Astrocyte (in vitro differentiated cells and primary cell): ENCODE data around the gene CHD6. TPM values are rescaled to one million over a fixed set of nuclear protein-coding genes. Genes with fewer than 3 reads are reported as not detected.

ENCODE experiments used
- DNase-seq: peaks from one replicate; pipeline ENCODE4 v3.0.0-alpha.2; 2010; ENCODE audit warnings: low read depth
- FAIRE-seq: peaks from 2 replicates; lab custom pipeline; 2011; peaks lifted over from hg19 to GRCh38; lab: Jason Lieb, UNC
- H2AFZ ChIP-seq: 2 replicates; pipeline ENCODE4 v1.6.0; 2012; ENCODE audit warnings: low read depth, low read length, inconsistent platforms
- H3K27ac ChIP-seq: 2 replicates; pipeline ENCODE4 v1.5.1; 2011; ENCODE audit warnings: low read depth, low read length, inconsistent platforms
- H3K27me3 ChIP-seq: 2 replicates; pipeline ENCODE4 v1.6.0; 2011; ENCODE audit warnings: low read length, inconsistent platforms; ENCODE audit not compliant: insufficient read depth
- H3K36me3 ChIP-seq: 2 replicates; pipeline ENCODE4 v1.5.1; 2011; ENCODE audit warnings: low read length, inconsistent platforms; ENCODE audit not compliant: insufficient read depth
- H3K4me1 ChIP-seq: 2 replicates; pipeline ENCODE4 v1.5.1; 2011; ENCODE audit warnings: low read length, inconsistent platforms; ENCODE audit not compliant: insufficient read depth
- H3K4me2 ChIP-seq: 2 replicates; pipeline ENCODE4 v1.6.0; 2012; ENCODE audit warnings: low read length, inconsistent platforms
- H3K4me3 ChIP-seq: 2 replicates; pipeline ENCODE4 v1.5.1; 2011; ENCODE audit warnings: low read depth, mild to moderate bottlenecking, low read length, inconsistent platforms; ENCODE audit not compliant: insufficient read depth
- H3K79me2 ChIP-seq: 2 replicates; pipeline ENCODE4 v1.6.0; 2012; ENCODE audit warnings: mild to moderate bottlenecking, low read length, inconsistent platforms; ENCODE audit not compliant: insufficient read depth
- H3K9ac ChIP-seq: 2 replicates; pipeline ENCODE4 v1.6.0; 2012; ENCODE audit warnings: mild to moderate bottlenecking, low read length, inconsistent platforms
- H3K9me3 ChIP-seq: 2 replicates; pipeline ENCODE4 v1.5.1; 2012; ENCODE audit warnings: low read depth, mild to moderate bottlenecking, low read length, inconsistent platforms; ENCODE audit not compliant: insufficient read depth
- H4K20me1 ChIP-seq: 2 replicates; pipeline ENCODE4 v1.6.0; 2012; ENCODE audit warnings: low read length, inconsistent platforms; ENCODE audit not compliant: insufficient read depth
- H3K27ac Mint-ChIP-seq: one replicate; pipeline ENCODE4 v1.8.0; 2021; ENCODE audit warnings: mild to moderate bottlenecking, mixed read lengths; ENCODE audit not compliant: unreplicated experiment
- H3K27me3 Mint-ChIP-seq: one replicate; pipeline ENCODE4 v1.8.0; 2021; ENCODE audit warnings: low read depth, mixed read lengths; ENCODE audit not compliant: unreplicated experiment
- H3K36me3 Mint-ChIP-seq: one replicate; pipeline ENCODE4 v1.8.0; 2021; ENCODE audit warnings: low read depth, mixed read lengths; ENCODE audit not compliant: unreplicated experiment
- H3K4me1 Mint-ChIP-seq: one replicate; pipeline ENCODE4 v1.8.0; 2021; ENCODE audit warnings: low read depth, mixed read lengths; ENCODE audit not compliant: unreplicated experiment
- H3K4me3 Mint-ChIP-seq: one replicate; pipeline ENCODE4 v1.8.0; 2021; ENCODE audit warnings: mild to moderate bottlenecking, moderate library complexity, mixed read lengths; ENCODE audit not compliant: unreplicated experiment
- H3K9me3 Mint-ChIP-seq: one replicate; pipeline ENCODE4 v1.8.0; 2021; ENCODE audit warnings: mild to moderate bottlenecking, mixed read lengths; ENCODE audit not compliant: unreplicated experiment
- CTCF ChIP-seq: IDR thresholded peaks from 2 replicates; pipeline ENCODE4 v1.5.1; 2011; ENCODE audit warnings: low read depth, mild to moderate bottlenecking, inconsistent platforms, low read length, moderate library complexity; ENCODE audit not compliant: insufficient read depth
- EZH2 ChIP-seq: IDR thresholded peaks from 2 replicates; pipeline ENCODE4 v1.6.1; 2012; ENCODE audit warnings: mild to moderate bottlenecking, low read length, inconsistent platforms; ENCODE audit not compliant: insufficient read depth
- total RNA-seq: library from RNA; stranded (reverse); gene quantifications from 2 replicates; pipeline ENCODE4 v1.2.1, GENCODE V29; 2021

Gene CHD6
- total RNA-seq, 1 donor from 2014 or later: 44.7 TPM

DNA sequence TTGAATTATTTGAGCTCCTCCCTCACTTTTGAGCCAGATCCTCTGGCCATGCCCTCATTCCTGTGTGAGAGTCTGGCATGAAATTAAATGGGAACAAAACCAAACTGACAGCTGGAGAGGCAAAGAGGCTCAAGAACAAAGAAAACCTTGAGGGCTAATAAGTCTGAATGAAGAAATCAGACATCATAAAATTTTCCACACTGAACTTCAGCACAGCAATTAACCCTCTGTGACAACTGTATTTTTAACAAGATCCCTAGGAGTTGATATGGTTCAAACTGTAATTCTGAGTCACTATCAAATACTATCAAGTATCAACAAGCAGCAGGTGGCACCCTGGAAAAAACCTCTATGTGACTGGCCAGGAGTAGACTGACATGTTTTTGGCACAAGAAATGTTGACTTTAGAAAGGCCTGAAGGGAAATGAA is 142.2 kb downstream of the CHD6 start:
- Histone ChIP-seq H2AFZ (no peak overlapping the region), H3K4me2 (peak overlapping the region; percentile 5), H3K79me2 (no peaks in the 10 kb centered on the region), H3K4me1 (peaks cover 7% of the 10 kb centered on the region), H3K27ac (no peak overlapping the region), H3K36me3 (peaks cover 5% of the 10 kb centered on the region), H3K4me3 (no peak overlapping the region), H4K20me1 (peaks cover 4% of the 10 kb centered on the region), H3K9me3 (no peaks in the 10 kb centered on the region), H3K9ac (no peak overlapping the region), H3K27me3 (no peaks in the 10 kb centered on the region)
- no peak for TF ChIP-seq CTCF
- TF ChIP-seq EZH2: no peak
- no peak for FAIRE-seq
- Mint-ChIP-seq H3K36me3 (peaks cover 7% of the 10 kb centered on the region), H3K27me3 (no peaks in the 10 kb centered on the region), H3K9me3 (no peaks in the 10 kb centered on the region), H3K27ac (peak overlapping the region; percentile 50), H3K4me1 (peaks cover 32% of the 10 kb centered on the region), H3K4me3 (no peak overlapping the region)
- DNase-seq: peak; percentile 78

- H2AFZ ChIP-seq: no peak overlapping the region
- TF ChIP-seq EZH2: no peak
- no peak for TF ChIP-seq CTCF
- no peak overlapping the region for H3K4me3 Mint-ChIP-seq
These were observed 142.7 kb downstream of the CHD6 start for GRCh38 chr20:41475503-41475902.

DNA sequence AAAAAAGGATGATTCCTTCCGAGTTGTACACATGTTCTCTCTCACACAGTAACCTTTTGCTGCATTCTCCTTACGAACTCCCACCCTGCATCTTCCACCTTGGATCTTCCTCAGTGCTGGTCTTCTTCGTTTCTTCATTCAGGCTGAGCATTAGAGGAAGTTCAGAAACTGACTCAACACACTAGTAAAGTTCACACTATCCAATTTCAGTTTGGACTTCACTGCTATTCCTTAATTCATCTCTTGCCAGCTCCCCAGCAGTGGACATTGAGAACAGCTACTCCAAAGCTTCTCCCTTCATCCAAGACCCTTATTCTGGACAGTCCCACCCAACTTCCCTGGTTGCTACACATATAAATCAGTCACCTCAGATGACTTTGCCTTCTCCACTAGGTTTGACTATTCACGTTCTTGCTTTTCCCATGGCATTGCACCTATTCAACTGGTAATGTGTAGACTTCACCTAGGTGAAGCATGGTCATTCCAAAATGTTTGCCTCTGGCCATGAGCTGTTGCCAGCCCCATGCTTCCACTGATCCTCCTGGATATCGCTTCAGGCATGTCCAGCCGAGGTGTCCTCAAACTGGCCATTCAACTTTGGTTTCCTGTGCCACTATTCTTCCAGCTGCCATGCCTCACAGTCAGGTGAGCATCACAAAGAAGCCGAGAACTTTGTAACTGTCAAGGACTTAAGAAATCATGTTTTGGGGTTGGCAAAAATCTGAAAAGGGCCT is 147.6 kb downstream of the CHD6 start:
- Histone ChIP-seq H4K20me1 (peaks cover 4% of the 10 kb centered on the region), H3K9me3 (no peaks in the 10 kb centered on the region), H3K9ac (no peak overlapping the region), H3K79me2 (no peaks in the 10 kb centered on the region), H3K36me3 (peaks cover 8% of the 10 kb centered on the region), H3K4me1 (no peaks in the 10 kb centered on the region), H3K27ac (no peak overlapping the region), H3K4me3 (no peak overlapping the region), H3K27me3 (no peaks in the 10 kb centered on the region), H3K4me2 (no peak overlapping the region), H2AFZ (no peak overlapping the region)
- Mint-ChIP-seq H3K36me3 (peaks cover 20% of the 10 kb centered on the region), H3K4me1 (peaks cover 5% of the 10 kb centered on the region), H3K4me3 (no peak overlapping the region), H3K9me3 (no peaks in the 10 kb centered on the region), H3K27me3 (no peaks in the 10 kb centered on the region), H3K27ac (no peak overlapping the region)
- DNase-seq (no peak), FAIRE-seq (no peak)
- TF ChIP-seq EZH2 (no peak), CTCF (no peak)

More at GRCh38 chr20:41475503-41475902, 142.7 kb downstream of the CHD6 start:
- no peak overlapping the region for H3K4me2 ChIP-seq
- H3K4me1 ChIP-seq: peaks cover 7% of the 10 kb centered on the region
- peaks cover 4% of the 10 kb centered on the region for H4K20me1 ChIP-seq
- H3K9ac ChIP-seq: no peak overlapping the region
- peaks cover 5% of the 10 kb centered on the region for H3K36me3 ChIP-seq
- Mint-ChIP-seq H3K36me3 (peaks cover 7% of the 10 kb centered on the region), H3K9me3 (no peaks in the 10 kb centered on the region), H3K4me1 (peaks cover 32% of the 10 kb centered on the region), H3K27ac (peak overlapping the region; percentile 38), H3K27me3 (no peaks in the 10 kb centered on the region)
- H3K79me2 ChIP-seq: no peaks in the 10 kb centered on the region
- H3K27ac ChIP-seq: no peak overlapping the region
- H3K9me3 ChIP-seq: no peaks in the 10 kb centered on the region
- DNase-seq: peak; percentile 27
- H3K4me3 ChIP-seq: no peak overlapping the region
- H3K27me3 ChIP-seq: no peaks in the 10 kb centered on the region
- FAIRE-seq: no peak
